ENCODE measurements around the gene PDXP. TPM values are rescaled to one million over a fixed set of nuclear protein-coding genes. Genes with fewer than 3 reads are reported as not detected.
A peak's percentile ranks its signal among the peaks of the same experiment; 100 is the strongest.

PDXP gene
- polyA plus RNA-seq, 6 donors from 2014 or later, result 4.0 to 14.3 (median 7.6) TPM

GRCh38 chr22:37659897-37660708 is 1.6 kb downstream of the PDXP start:
- Mint-ChIP-seq H3K36me3 (no peaks in the 10 kb centered on the region), H3K4me1 (peaks cover 39 to 55% (median 45%) of the 10 kb centered on the region in 3 donors), H3K4me3 (peak overlapping the region; percentile 76 to 93 (median 85)), H3K27ac (peak overlapping the region in 5 of 6 donors; percentile 8 to 89 (median 81)), H3K27me3 (no peaks in the 10 kb centered on the region), H3K9me3 (no peaks in the 10 kb centered on the region)
- DNase-seq (no peak), ATAC-seq (ENCODE audit: low read depth in 2 of 2) (no peak)

- Mint-ChIP-seq H3K36me3 (peaks cover 0 to under 1% of the 10 kb centered on the region in 2 donors), H3K27ac (peak overlapping the region in 3 of 6 donors; percentile 50 to 89 (median 81)), H3K9me3 (no peaks in the 10 kb centered on the region), H3K4me3 (peak overlapping the region in 6 of 8 donors; percentile 57 to 88 (median 82)), H3K27me3 (no peaks in the 10 kb centered on the region), H3K4me1 (peaks cover 39 to 55% (median 45%) of the 10 kb centered on the region in 3 donors)
- ATAC-seq (ENCODE audit: low read depth in 2 of 2) (no peak), DNase-seq (no peak)
Measured at GRCh38 chr22:37660709-37661045, 2.2 kb downstream of the PDXP start.

GRCh38 chr22:37661160-37661924 is 2.8 kb downstream of the PDXP start:
- ATAC-seq (ENCODE audit: low read depth in 2 of 2), result peak in 1 of 2 donors; percentile 4
- Mint-ChIP-seq H3K4me1 (peaks cover 39 to 53% (median 52%) of the 10 kb centered on the region in 3 donors), H3K36me3 (peaks cover 4 to 8% of the 10 kb centered on the region in 2 donors), H3K27ac (peak overlapping the region in 5 of 6 donors; percentile 27 to 90 (median 89)), H3K4me3 (peak overlapping the region; percentile 38 to 88 (median 80)), H3K27me3 (no peaks in the 10 kb centered on the region), H3K9me3 (no peaks in the 10 kb centered on the region)
- no peak for DNase-seq

GRCh38 chr22:37662039-37662438 is 3.5 kb downstream of the PDXP start:
- H3K36me3 Mint-ChIP-seq, result peaks cover 4 to 14% of the 10 kb centered on the region in 2 donors
- ATAC-seq (ENCODE audit: low read depth in 2 of 2), result no peak
- no peaks in the 10 kb centered on the region for H3K9me3 Mint-ChIP-seq
- H3K4me3 Mint-ChIP-seq, result peak overlapping the region in 7 of 8 donors; percentile 8 to 88 (median 77)
- peaks cover 39 to 54% (median 53%) of the 10 kb centered on the region in 3 donors for H3K4me1 Mint-ChIP-seq
- no peak for DNase-seq
- H3K27ac Mint-ChIP-seq, result peak overlapping the region in 5 of 6 donors; percentile 77 to 90 (median 89)
- no peaks in the 10 kb centered on the region for H3K27me3 Mint-ChIP-seq

GRCh38 chr22:37663521-37664140 is 5.1 kb downstream of the PDXP start:
- ATAC-seq (ENCODE audit: low read depth in 2 of 2) (no peak), DNase-seq (no peak)
- Mint-ChIP-seq H3K27ac (peak overlapping the region in 1 of 6 donors; percentile 35), H3K4me3 (no peak overlapping the region), H3K36me3 (peaks cover 4 to 14% of the 10 kb centered on the region in 2 donors), H3K4me1 (peaks cover 33 to 45% (median 43%) of the 10 kb centered on the region in 3 donors), H3K9me3 (no peaks in the 10 kb centered on the region), H3K27me3 (no peaks in the 10 kb centered on the region)

GRCh38 chr22:37664249-37665101 is 6.0 kb downstream of the PDXP start:
- peaks cover 4 to 14% of the 10 kb centered on the region in 2 donors for H3K36me3 Mint-ChIP-seq
- no peaks in the 10 kb centered on the region for H3K9me3 Mint-ChIP-seq
- H3K4me1 Mint-ChIP-seq, result peaks cover 28 to 41% (median 39%) of the 10 kb centered on the region in 3 donors
- DNase-seq, result no peak
- no peaks in the 10 kb centered on the region for H3K27me3 Mint-ChIP-seq
- H3K4me3 Mint-ChIP-seq, result no peak overlapping the region
- peak overlapping the region in 1 of 6 donors; percentile 45 for H3K27ac Mint-ChIP-seq
- no peak for ATAC-seq (ENCODE audit: low read depth in 2 of 2)

GRCh38 chr22:37665487-37665886 is 7.0 kb downstream of the PDXP start:
- no peaks in the 10 kb centered on the region for H3K27me3 Mint-ChIP-seq
- no peak overlapping the region for H3K27ac Mint-ChIP-seq
- ATAC-seq (ENCODE audit: low read depth in 2 of 2) (no peak), DNase-seq (no peak)
- H3K4me3 Mint-ChIP-seq, result no peak overlapping the region
- peaks cover 18 to 31% (median 29%) of the 10 kb centered on the region in 3 donors for H3K4me1 Mint-ChIP-seq
- peaks cover 4 to 14% of the 10 kb centered on the region in 2 donors for H3K36me3 Mint-ChIP-seq
- H3K9me3 Mint-ChIP-seq, result no peaks in the 10 kb centered on the region

- ATAC-seq (ENCODE audit: low read depth in 2 of 2) (no peak), DNase-seq (no peak)
- H3K4me1 Mint-ChIP-seq, result peaks cover 21 to 36% (median 30%) of the 10 kb centered on the region in 3 donors
- no peaks in the 10 kb centered on the region for H3K27me3 Mint-ChIP-seq
- peak overlapping the region in 1 of 6 donors; percentile 38 for H3K27ac Mint-ChIP-seq
- no peaks in the 10 kb centered on the region for H3K9me3 Mint-ChIP-seq
- H3K4me3 Mint-ChIP-seq, result no peak overlapping the region
- H3K36me3 Mint-ChIP-seq, result peaks cover 4 to 14% of the 10 kb centered on the region in 2 donors
Measured at GRCh38 chr22:37669586-37669985, 11.1 kb downstream of the PDXP start.

- peak overlapping the region in 5 of 6 donors; percentile 38 to 93 (median 74) for H3K27ac Mint-ChIP-seq
- H3K4me1 Mint-ChIP-seq, result peaks cover 38 to 53% (median 45%) of the 10 kb centered on the region in 3 donors
- no peaks in the 10 kb centered on the region for H3K27me3 Mint-ChIP-seq
- H3K9me3 Mint-ChIP-seq, result no peaks in the 10 kb centered on the region
- H3K4me3 Mint-ChIP-seq, result peak overlapping the region in 7 of 8 donors; percentile 46 to 84 (median 69)
- no peaks in the 10 kb centered on the region for H3K36me3 Mint-ChIP-seq
- DNase-seq, result no peak
- ATAC-seq (ENCODE audit: low read depth in 2 of 2), result no peak
Measured at GRCh38 chr22:37672206-37672919, 13.8 kb downstream of the PDXP start.

- Mint-ChIP-seq H3K27ac (peak overlapping the region in 2 of 6 donors; percentile 60 to 89), H3K9me3 (no peaks in the 10 kb centered on the region), H3K4me3 (peak overlapping the region in 3 of 8 donors; percentile 15 to 60 (median 21)), H3K36me3 (no peaks in the 10 kb centered on the region), H3K27me3 (no peaks in the 10 kb centered on the region), H3K4me1 (peaks cover 41 to 55% (median 47%) of the 10 kb centered on the region in 3 donors)
- no peak for ATAC-seq (ENCODE audit: low read depth in 2 of 2)
- DNase-seq, result no peak
Measured at GRCh38 chr22:37672920-37673455, 14.5 kb downstream of the PDXP start.

- H3K4me3 Mint-ChIP-seq, result peak overlapping the region in 7 of 8 donors; percentile 58 to 94 (median 74)
- ATAC-seq (ENCODE audit: low read depth in 2 of 2), result no peak
- H3K4me1 Mint-ChIP-seq, result peaks cover 44 to 55% (median 49%) of the 10 kb centered on the region in 3 donors
- no peaks in the 10 kb centered on the region for H3K9me3 Mint-ChIP-seq
- DNase-seq, result no peak
- H3K36me3 Mint-ChIP-seq, result no peaks in the 10 kb centered on the region
- peak overlapping the region in 2 of 6 donors; percentile 60 to 70 for H3K27ac Mint-ChIP-seq
- no peaks in the 10 kb centered on the region for H3K27me3 Mint-ChIP-seq
Measured at GRCh38 chr22:37674248-37674647, 15.7 kb downstream of the PDXP start.

All from naive B cell (primary cell).